Panc1 (cell line): ENCODE measurements around the gene L3MBTL3. TPM values are rescaled to one million over a fixed set of nuclear protein-coding genes. Genes with fewer than 3 reads are reported as not detected.

Experiments used
- ATAC-seq: fragments of 200-7000 bp; cut with Tn5 transposase; 2 replicates; pipeline ENCODE4 v1.9.1; 2020; ENCODE audit warnings: mild to moderate bottlenecking, moderate library complexity
- BruUV-seq: library from RNA; stranded (reverse); fragments of 400-500 nt; replicated peaks from 2 replicates; lab custom pipeline; 2021; lab: Mats Ljungman, UMichigan
- CTCF ChIA-PET: fragments of 300-600 bp; sonication (Branson Sonifier 250); formaldehyde crosslinking; loops from one replicate; lab custom pipeline; 2022; ENCODE audit warnings: antibody characterized with exemption; lab: Charles Lee
- POLR2A ChIA-PET: fragments of 300-600 bp; sonication (Branson Sonifier 250); formaldehyde crosslinking; loops from one replicate; lab custom pipeline; 2022; ENCODE audit warnings: antibody characterized with exemption; lab: Charles Lee
- DNase-seq: peaks from one replicate; pipeline ENCODE4 v3.0.0-alpha.2; 2010; ENCODE audit warnings: low read depth, low spot score
- H3K27ac ChIP-seq: 2 replicates; pipeline ENCODE4 v1.5.1; 2011; ENCODE audit warnings: mild to moderate bottlenecking, low read length, inconsistent platforms
- H3K27me3 ChIP-seq: fragments of 200-500 bp; sonication (Bioruptor generic); 2 replicates; pipeline ENCODE4 v1.6.0; 2014; ENCODE audit warnings: low read length, inconsistent platforms; ENCODE audit not compliant: control insufficient read depth, insufficient read depth
- H3K36me3 ChIP-seq: fragments of 200-500 bp; sonication (Bioruptor generic); 2 replicates; pipeline ENCODE4 v1.5.1; 2014; ENCODE audit warnings: inconsistent platforms, mild to moderate bottlenecking, low read length, moderate library complexity; ENCODE audit not compliant: control insufficient read depth, insufficient read depth
- H3K4me1 ChIP-seq: 2 replicates; pipeline ENCODE4 v1.5.1; 2011; ENCODE audit warnings: inconsistent platforms, mild to moderate bottlenecking, low read length, moderate library complexity; ENCODE audit not compliant: control insufficient read depth, insufficient read depth
- H3K4me3 ChIP-seq, 2 experiments: 2 replicates each; pipeline ENCODE4 v1.5.1; 2011 to 2012; ENCODE audit warnings: low read depth in 2 of 2, low read length in 2 of 2, mild to moderate bottlenecking in 2 of 2, inconsistent platforms in 1 of 2, moderate library complexity in 1 of 2
- H3K9me3 ChIP-seq: fragments of 200-500 bp; sonication (Bioruptor generic); 2 replicates; pipeline ENCODE4 v1.5.1; 2014; ENCODE audit warnings: low read depth, mild to moderate bottlenecking, inconsistent platforms, low read length, moderate library complexity; ENCODE audit not compliant: control insufficient read depth, insufficient read depth
- CTCF ChIP-seq: fragments of 450-650 bp; IDR thresholded peaks from 2 replicates; pipeline ENCODE4 v1.5.1; 2017; ENCODE audit warnings: mild to moderate bottlenecking
- POLR2AphosphoS5 ChIP-seq: IDR thresholded peaks from 2 replicates; pipeline ENCODE4 v1.6.1; 2012; ENCODE audit warnings: mild to moderate bottlenecking, low read depth, low read length, moderate library complexity
- REST ChIP-seq, 2 experiments: IDR thresholded peaks; 2 replicates each; pipeline ENCODE4 v1.6.1; 2011 to 2012; ENCODE audit warnings: low read depth in 2 of 2, control low read depth in 1 of 2, low read length in 1 of 2, mild to moderate bottlenecking in 1 of 2, moderate library complexity in 1 of 2; ENCODE audit not compliant: insufficient read depth in 1 of 2
- SIN3A ChIP-seq: IDR thresholded peaks from 2 replicates; pipeline ENCODE4 v1.6.1; 2012; ENCODE audit warnings: low read depth, mild to moderate bottlenecking, low read length, moderate library complexity, borderline replicate concordance; ENCODE audit not compliant: insufficient read depth
- in situ Hi-C: cut with HindIII; loops from 2 replicates; pipeline ENCODE4 v1.10.0; 2016; ENCODE audit warnings: low sequenced_read_pairs, low pct_unique_long_range_greater_than_20kb
- intact Hi-C: fragments of 100-400 bp; cut with micrococcal nuclease; formaldehyde crosslinking; loops from one replicate; pipeline ENCODE4 v1.10.0; 2022; ENCODE audit not compliant: unreplicated experiment
- total RNA-seq: library from RNA; stranded (reverse); gene quantifications from one replicate; pipeline ENCODE4 v1.2.1, GENCODE V29; 2021; ENCODE audit not compliant: unreplicated experiment

L3MBTL3 gene
- total RNA-seq, 1 experiment from 2014 or later = 4.2 TPM

DNA sequence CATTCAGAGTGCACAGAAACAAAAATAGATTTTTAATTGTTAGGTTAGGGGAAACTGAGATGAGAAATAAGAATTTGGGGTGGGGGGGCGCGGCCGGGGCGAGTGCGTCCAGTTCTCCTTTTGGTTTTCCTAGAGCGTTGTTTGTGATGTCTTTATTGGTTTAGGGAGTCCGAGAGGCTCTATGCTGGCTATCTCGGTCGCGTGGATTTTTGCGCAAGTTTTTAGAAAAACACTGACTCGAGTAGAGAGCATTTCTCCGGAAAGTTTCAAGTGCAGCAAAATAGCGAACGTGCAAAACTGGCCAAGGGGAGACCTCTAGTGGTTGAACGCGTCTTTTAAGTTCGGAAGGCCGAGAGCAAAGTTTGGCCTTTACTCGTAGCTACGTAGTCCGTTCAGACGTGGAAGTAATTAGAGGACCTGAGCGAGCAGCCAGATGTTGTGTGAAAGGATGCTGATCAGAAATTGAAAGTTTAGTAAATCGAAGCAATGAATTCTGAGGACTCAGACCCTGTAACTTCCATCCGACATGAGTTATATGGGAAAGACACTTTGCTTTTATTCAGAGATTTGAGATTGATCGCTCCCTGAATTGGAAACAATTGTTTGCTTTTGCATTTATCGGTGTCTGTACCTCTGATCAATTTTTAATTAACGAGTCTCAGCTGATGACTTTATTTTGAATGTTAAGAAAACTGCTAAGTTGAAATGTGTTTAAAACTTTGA is 2.7 kb downstream of the L3MBTL3 start:
- H3K36me3 ChIP-seq = no peaks in the 10 kb centered on the region
- H3K4me3 ChIP-seq = peak overlapping the region; percentile 57 to 73
- ATAC-seq (peak; percentile 84), DNase-seq (peak; percentile 67)
- H3K9me3 ChIP-seq = no peaks in the 10 kb centered on the region
- ChIA-PET CTCF (interaction anchor here (0.6 to 1.0 kb wide), 2 partner anchors 422 to 522 kb away, joined by 3 read pairs; no protein-coding TSS in a partner anchor), POLR2A (no interaction called here)
- TF ChIP-seq CTCF (peak; percentile 87), SIN3A (no peak), POLR2AphosphoS5 (no peak)
- H3K4me1 ChIP-seq = no peaks in the 10 kb centered on the region
- no peaks in the 10 kb centered on the region; the same call in 1 of the 2 replicates for H3K27me3 ChIP-seq
- intact Hi-C loops = loop anchor here (2.0 kb wide), 2 partner anchors 128 to 422 kb away; no protein-coding TSS in a partner anchor
- in situ Hi-C loops = no loop called here
- no TSS peak for BruUV-seq
- H3K27ac ChIP-seq = no peak overlapping the region

- intact Hi-C loops = no loop called here
- Histone ChIP-seq H3K4me3 (no peak overlapping the region), H3K27me3 (no peaks in the 10 kb centered on the region), H3K36me3 (no peaks in the 10 kb centered on the region), H3K4me1 (no peaks in the 10 kb centered on the region; the same call in 1 of the 2 replicates), H3K27ac (no peak overlapping the region), H3K9me3 (no peaks in the 10 kb centered on the region)
- CTCF ChIA-PET = no interaction called here
- in situ Hi-C loops = no loop called here
- ATAC-seq (no peak), DNase-seq (no peak)
- POLR2A ChIA-PET = no interaction called here
- BruUV-seq = no TSS peak
- no peak for TF ChIP-seq POLR2AphosphoS5
- no peak for TF ChIP-seq REST (IDR thresholded peaks at IDR 0.05; ENCODE audit: insufficient read depth in 1 of 2, low read depth in 2 of 2, low read length in 1 of 2)
- TF ChIP-seq SIN3A = no peak
- TF ChIP-seq CTCF = no peak
These were observed 8.5 kb downstream of the L3MBTL3 start for GRCh38 chr6:130026859-130027258.
